GM21723 (cell line): Measurements from ENCODE around the gene MYO1C.
"Not testable (repeated sequence)": the region's sequence is repeated elsewhere in the genome, so short reads cannot be mapped to it uniquely, and the experiment has no call there.

Experiments used
- ATAC-seq: cut with Tn5 transposase; IDR thresholded peaks from one replicate; pipeline ENCODE4 v1.9.1; 2021; ENCODE audit warnings: mild to moderate bottlenecking, moderate library complexity; ENCODE audit not compliant: unreplicated experiment

Gene MYO1C

DNA sequence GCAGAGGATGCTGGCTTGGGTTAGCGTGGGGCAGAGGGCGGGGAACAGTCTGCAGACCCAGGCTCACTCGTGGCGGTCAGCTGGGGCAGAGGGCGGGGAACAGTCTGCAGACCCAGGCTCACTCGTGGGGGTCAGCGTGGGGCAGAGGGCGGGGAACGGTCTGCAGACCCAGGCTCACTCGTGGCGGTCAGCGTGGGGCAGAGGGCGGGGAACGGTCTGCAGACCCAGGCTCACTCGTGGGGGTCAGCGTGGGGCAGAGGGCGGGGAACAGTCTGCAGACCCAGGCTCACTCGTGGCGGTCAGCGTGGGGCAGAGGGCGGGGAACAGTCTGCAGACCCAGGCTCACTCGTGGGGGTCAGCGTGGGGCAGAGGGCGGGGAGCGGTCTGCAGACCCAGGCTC is 16.2 kb upstream of the MYO1C start:
- not testable (repeated sequence) for ATAC-seq

DNA sequence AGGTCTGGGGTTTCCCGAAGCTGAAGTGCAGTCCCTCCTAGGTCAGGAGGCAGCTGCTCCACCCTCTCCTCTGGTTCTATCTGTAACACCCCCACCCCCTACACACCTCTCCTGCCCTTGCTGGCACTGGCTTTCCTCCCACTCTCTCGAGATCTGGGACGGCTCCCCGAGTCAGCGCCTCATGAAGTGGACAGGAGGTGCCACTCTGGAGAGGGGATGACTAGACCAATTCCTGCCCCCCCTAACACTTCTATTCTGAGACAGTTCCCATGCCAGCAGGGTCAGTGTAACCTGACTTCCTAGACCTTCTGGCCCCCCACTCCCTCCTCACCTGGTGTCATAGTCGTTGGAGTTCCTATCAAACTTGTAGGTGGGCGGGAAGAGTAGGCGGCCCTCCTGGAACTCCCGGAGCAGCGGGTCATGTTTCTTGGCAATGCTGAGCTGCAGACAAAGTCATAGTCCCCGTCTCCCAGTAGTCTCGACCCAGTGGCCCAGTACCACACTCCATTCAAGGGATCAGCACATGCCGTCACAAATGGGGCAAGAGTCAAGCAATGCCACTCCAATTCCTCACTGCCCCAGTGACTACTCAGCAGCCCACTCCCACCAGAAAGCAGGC is 14.3 kb upstream of the MYO1C start:
- no peak for ATAC-seq

DNA sequence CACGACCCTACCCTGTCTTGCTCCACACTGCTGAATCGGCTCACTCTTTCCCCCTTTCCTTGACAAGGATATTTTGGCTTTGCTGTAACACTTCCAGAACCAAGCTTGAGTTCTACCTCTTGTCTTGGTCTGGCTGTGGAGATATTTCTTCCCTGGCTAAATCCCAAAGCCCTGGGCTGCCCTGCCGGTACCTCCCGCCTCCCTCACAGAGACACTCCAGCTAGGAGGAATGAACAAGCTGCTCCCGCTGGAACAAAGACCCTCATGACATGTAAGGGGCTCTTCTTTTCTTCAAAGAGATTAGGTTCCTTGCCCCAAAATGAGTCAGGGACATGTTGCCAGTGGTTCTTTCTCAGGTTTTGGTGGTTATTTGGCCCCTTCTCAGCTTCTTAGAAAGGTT is 13.1 kb upstream of the MYO1C start:
- no peak for ATAC-seq

DNA sequence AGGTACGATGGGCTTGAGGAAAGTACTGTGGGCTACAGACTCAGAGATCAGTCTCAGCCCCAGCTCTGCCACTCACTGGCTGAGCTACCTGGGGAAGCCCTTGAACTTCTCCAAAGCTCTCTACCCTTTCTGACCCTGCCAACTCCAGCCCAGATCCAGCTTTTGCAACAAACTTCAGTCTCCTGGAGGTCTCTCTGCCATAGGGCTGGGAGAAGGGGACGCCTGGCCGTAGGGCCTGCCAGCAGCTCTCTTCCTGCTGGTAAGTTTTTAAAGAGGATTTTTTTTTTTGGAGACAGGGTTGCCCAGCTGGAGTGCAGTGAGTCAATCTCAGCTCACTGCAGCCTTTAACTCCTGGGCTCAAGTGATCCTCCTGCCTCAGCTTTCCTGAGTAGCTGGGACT is 12.4 kb upstream of the MYO1C start:
- ATAC-seq = no peak

DNA sequence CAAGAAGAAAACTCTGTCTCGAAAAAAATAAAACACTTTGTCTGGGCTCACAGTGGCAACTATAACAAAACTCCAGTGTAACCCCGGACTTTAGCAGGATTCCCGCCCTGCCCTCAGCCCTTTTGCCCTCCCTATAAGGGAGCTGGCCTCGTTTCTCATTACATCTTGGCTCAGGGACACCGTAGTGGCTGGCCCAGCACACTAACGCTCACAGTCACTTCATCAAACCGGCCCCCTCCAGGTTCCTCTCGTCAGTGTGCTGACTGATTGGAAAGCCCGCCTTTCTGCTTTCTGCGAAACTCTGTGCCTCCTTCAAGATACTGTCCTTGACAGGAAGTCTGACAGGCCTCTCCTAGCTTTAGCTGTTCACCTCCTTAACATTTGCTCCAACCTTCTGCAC is 11.2 kb upstream of the MYO1C start:
- ATAC-seq = no peak

DNA sequence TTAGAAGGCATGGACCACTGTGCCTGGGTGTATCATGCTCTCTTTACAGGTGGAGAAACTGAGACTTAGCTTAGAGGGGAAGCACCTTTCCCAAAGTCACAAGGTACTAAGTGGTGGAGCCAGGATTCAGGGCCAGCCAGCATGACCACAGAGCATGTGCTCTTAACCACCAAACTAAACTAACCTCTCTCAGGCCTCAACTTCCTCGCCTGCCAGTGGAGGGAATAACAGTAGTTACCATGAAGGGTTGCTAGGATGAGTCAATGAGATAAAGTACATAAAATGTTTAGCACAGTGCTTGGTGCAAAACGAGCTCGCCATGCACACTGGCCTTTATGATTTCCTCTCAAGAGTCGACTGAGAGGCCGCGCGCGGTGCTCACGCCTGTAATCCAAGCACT is 6.4 kb upstream of the MYO1C start:
- ATAC-seq = no peak

DNA sequence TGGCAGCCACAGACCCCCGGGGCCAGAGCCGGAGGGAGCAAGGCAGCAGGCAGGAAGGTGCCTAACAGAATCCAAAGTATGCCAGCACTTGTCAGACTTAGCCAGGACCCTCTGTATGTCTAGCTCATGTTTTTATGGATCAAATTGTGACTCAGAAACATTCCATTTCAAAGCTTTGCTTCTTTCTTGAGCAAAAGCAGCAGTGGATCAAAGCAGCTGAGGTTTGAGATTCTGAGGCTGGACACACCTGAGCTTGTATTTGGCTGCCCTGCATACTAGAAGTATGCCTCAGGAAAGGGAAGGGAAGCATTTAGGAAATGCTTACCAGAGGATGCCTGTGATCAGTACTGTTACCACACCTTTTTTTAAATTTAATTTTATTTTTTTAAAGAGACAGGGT is 5.7 kb upstream of the MYO1C start:
- no peak for ATAC-seq

DNA sequence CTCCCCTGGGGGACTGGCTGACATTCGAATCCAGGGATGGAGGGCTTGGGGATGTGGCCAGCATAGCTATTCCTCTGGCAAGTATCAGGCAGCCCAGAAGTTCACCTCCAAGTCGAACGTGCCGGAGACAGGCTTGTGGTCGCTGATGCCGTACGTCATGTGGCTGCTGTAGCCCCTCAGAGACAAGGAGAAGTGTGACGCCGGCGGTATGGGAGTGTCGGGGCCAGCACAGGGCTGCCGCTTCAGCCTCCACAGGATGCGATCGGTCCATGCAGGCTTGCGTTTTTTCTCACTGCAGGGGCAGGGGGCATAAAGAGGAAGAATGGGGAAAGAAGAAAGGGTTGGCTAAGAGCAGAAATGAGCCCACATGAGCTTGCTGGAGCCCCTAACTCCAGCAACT is 5.3 kb upstream of the MYO1C start:
- no peak for ATAC-seq

DNA sequence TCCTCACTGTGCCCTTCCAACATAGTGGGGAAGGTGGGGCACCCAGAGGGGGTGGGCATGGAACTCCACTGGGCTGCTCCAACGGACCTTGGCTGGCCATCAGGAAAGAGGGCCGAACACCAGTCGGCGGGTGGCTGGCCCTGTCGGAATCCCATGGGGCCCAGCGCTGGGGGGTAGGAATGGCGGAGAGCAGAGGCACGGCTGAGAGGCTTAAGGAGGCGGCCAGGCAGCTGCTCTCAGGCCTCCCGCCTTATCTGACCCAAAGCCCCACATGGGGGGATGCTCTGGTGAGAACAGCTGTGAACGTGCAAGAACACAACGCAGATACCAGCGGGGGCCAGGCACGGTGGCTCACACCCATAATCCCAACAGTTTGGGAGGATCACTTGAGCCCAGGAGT is 4.4 kb upstream of the MYO1C start:
- ATAC-seq = no peak

DNA sequence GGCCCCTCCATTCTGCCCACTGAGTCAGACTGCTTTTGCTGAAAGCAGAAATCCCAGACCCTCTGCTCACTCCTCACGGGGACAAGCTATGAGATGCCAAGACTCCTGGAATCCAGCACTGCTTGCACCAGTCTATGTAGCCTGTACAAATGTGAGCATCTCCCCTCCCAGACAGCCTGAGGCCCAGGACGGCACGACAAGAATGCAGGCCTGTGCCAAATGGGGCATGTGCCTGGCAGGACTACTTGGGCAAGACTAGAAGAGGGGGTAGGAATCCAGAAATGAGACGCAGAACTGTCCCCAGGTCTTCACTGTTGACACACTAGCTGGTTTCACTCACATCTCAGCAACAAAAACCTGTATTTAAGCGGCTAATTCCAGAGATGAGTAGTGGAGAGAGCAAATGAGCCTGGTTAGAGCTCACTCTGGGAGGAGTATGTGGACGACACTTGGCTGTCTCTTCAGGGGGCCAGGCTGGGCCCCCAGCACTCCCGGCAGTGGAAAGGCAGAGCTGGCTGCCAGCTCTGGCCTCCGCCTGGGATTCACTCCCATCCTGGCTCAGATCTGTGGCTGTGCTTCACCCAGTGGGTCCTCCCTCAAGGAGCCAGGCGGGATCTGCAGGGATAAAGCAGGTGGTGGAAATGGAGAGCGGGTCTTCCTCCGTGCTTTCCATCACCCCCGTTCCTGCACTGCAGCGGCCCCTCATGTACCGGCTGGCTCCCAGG is 2.9 kb upstream of the MYO1C start:
- no peak for ATAC-seq

DNA sequence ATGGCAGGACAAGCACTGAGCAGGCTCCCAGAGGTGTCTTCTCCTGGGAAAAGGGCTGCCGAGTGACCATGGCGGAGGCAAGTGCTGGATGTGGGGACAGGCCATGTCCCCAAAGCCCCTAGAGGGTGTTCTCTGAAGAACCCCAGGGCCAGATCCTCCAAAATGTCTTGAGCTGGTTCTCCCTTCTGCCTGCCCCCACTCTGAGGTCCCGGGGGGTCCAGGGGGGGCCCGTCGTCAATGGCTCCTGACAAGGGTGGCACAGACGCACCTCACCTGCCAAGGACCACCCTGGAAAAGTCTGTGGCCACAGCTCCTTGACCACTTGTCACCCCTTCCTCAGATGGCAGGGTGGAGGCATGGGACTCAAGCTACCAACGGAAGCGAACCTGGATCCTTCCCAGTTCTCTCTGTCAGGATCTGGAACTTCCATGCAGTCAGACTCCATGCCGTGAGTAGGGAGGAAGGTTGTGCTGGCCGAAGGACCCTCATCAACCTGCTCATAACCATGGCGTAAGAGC is 2.3 kb upstream of the MYO1C start:
- no peak for ATAC-seq

DNA sequence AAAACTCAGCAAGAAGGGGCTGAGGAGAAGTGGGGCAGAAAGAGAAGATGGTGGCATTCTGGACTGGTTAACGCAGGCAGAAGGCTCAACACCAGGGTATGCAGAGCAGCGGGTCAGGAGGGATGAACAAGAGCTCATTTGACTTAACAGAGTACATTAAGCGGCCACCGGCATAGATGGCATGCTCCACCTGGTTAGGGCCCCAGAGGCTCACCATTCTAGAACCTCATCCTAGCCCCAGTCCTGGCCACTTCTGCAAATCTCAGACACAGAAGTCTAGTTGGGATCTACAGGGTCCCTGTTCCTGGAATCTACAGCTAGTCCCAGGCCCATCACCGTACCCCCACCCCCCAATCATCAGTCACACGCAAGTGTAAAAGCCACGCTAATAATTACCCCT is 1.7 kb upstream of the MYO1C start:
- ATAC-seq = no peak

DNA sequence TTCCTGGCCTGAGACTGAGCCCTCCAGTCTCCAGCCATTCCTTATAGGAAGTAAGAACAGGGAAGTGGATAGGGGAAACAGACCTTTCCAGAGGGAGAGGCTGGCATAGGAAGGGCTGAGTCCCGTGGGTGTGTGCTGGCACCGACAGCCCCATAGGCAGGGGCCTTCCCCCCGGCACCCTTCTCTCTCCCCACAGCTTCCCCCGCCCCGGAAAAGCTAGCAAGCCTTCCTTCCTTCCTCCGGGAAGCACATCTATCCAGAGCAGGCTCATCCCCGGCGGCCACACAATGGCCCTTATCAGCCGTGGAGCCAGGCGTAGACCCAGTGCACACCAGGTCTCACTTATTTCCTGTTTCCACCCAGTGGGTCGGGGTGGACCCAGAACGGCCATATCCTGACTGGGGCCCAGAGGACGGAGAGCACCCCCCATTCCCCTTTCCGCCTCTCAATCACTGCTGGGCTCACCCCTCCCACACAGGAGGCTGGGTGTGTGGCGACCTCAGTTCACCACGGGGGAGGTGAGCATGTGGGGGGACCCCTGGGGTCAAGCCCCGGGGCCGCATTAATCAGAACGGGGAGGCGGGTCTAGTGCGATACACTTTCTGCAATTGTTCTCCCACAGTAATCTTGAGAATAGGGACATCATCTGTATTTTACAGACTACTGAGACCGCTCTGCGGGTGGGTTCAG is 950 bp upstream of the MYO1C start:
- ATAC-seq = no peak

DNA sequence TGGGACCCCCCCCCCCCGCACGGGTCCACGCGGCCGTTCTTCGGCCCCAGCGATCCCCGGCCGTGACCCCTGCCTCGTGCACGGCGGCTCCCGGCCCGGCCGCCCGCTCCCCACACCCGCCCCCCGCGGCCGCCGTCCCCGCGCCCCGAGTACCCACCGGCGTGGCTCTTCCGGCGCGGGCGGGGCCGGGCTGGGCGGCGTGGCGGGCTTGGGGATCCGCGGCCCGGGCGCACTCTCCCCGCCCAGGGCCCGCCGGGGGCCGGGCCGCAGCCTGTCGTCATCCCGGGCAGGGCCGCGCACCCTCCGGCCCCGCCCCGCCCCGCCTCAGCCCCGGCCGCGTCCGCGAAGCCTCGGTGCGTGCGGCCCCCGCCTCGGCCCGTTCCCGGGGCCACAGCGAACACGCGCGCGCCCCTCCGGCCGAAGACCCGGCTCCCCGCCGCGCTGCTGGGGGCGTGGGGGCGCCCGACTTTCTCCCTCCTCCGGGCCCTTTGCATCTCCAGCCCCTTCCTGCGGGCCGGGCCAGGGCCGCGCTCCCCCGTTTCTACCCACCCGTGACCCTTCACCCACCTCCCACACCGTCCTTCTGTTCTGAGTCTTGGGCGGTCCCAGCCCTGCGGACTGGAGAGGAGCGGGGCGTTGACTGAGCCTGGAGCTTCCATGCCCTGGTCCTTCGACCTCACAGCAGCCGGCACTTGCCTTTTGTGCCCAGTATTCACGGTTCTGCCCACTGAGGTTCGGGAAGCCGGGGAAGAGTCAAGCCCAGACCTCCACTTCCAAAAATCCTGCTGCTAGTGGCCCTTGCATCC is 840 bp downstream of the MYO1C start:
- ATAC-seq = peak; percentile 50

DNA sequence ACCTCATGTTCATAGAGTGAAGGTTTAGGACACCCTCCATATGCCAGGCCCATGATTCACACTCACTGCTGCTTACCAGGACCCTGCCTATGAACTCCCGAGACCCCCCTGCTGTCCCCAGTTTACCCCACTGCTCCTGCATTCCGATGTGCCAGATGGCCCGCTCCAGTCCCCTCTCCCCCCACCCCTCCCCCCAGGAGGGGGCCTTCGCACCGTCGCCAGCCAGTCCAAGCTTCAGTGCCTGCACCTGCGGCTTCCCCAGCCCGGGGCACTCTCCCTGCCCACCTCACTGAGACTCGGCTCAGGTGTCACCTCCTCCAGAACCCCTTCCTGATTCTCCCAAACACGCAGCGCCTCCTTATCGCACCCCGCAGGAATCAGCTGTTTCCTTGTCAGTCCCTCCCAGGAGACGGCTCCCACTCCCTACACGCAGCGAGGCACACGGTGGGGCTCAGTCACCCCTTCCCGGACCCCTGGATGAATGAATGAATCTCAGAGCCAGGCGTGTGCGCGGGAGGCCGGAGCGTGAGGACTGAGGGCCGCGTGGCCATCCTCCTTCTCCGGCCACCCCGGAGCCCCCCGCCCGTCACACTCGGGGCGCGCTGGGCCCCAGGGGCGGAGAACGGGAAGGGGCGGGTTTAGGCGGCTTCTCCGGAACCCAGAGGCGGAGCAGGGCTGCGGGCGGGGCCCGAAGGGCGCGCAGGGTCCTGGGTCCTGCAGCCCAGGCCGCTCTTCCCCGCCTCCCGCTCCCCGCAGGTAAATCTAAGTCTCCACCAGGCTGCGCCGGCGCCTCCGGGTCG is 1.6 kb downstream of the MYO1C start:
- ATAC-seq = peak; percentile 61

DNA sequence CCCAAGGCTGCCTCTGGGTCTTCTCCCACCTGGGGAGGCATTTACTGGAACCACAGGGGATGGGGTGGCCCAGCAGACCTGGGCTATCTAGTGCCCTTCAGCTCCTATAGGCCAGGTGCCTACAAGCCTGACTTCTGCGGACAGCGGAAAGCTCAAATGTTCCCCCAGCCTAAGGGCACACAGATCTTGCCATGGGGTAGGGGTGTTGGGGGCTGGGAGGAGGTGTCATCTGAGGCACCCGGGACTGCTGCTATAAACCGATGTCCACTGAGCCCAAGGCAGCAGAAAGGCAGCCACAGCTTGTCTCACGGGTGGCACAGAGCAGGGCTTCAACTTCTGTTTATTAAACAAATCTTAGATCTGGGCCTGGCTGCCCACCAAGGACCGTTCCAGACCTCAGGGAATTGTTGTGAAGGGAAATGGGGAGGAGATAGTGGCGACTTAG is 3.6 kb downstream of the MYO1C start:
- no peak for ATAC-seq

DNA sequence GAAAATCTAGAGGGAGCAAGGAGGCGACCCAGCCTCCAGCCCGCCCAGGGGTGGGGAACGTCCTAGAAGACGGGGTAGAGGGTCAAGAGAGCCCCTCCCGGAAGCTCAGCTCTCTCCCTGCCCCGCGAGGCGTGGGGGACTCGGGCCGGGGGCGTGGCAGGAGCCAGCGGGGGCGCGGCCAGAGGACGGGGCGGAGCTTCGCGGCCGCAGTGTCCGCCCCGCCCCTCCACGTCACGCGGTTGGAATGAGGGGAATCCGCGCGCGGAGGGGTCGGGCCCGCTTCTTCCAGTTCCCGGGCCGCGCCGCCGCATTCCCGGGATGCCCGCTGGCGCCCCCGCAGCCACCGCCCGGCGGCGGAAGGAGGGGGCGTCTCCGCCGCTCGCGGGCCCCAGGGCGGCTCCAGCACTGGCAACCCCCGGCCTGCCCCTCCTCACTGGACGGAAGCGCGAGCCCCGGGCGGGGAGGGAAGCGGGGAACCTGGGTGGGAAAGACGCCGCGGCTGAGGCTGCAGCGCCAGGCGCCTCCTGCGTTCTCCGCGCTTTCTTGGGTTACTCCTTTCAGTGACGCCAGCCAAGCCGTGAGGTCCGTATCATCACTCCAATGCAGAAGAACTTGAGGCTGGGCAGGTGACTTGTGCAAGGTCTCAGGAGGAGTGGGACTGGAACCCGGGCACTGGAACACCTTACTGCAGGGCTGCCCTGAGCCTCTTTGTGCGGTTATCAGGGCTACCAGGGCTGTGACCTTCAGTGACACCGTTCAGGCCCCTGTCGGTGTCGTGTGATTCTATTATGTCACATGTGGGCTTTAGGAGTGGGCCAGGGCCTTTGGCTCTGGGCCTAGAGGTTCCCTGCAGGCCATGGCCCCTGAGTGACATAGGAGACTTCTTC is 4.3 kb downstream of the MYO1C start:
- peak; percentile 29 for ATAC-seq

DNA sequence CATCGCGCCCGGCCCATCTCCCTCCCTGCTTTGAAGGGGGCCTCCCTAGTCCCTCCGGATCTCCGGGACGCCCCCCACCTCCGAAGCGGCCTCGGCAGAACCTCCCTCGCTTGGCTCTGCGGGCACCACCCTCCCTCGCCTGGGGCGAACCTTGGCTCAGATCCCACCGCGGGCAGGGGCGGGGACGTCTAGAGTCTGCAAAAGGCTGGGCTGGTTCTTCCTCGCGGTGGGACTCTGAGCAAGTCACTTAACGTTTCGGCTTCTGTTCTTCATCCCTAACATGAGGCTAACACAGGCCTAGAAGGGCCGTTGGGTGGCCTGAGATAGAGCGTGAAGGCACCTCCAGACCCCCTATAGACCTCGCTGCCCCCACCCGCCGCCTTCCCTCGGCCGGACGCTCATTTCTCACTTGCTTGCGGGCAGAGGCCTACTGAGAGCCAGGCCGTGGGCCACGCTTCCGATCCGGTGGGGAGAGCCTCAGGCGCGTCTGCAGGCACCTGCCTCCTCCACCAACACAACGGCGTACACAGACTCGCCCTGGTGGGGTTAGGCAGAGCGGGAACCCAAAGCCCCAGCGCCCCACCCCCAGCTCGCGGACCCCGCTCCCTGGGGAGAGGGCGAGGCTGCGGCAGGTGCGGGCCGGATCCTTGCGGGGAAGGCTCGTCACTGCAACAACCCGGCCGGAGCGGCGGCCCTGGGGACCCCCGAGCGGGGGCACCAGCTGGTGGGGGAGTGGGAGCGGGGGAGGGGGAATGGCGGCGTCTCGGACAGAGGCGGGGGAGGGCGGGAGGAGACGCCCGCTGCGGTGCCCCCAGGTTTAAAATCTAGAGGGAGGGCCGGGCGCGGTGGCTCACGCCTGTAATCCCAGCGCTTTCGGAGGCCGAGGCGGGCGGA is 5.4 kb downstream of the MYO1C start:
- no peak for ATAC-seq
